ENCODE results near the gene CACNA1B. TPM values are rescaled to one million over a fixed set of nuclear protein-coding genes. Genes with fewer than 3 reads are reported as not detected.

CACNA1B gene
- polyA plus RNA-seq, 1 of the 3 experiments (the other 2 are of a cell fraction), result 0.03 TPM

GRCh38 chr9:138100711-138101350 lies 223.2 kb downstream of the CACNA1B start:
- POLR2A ChIA-PET, result no interaction called here
- no peaks in the 10 kb centered on the region for H3F3A ChIP-seq (replicated peaks; ENCODE audit: insufficient read depth)
- no peak for TF ChIP-seq ELF1 (IDR thresholded peaks at IDR 0.05)
- 0 out of 2 replicates have a peak, but pooled peaks have one; percentile 21 for TF ChIP-seq RAD21 (IDR thresholded peaks at IDR 0.05; ENCODE audit: low read length)
- WGBS (ENCODE audit: low lambda C conversion rate), result 81% methylated on average over 28 of the region's 30 CpGs
- no peaks in the 10 kb centered on the region for H4K20me1 ChIP-seq (ENCODE audit: insufficient read depth)
- H3K4me3 ChIP-seq (ENCODE audit: low read depth in 2 of 2, low read length in 1 of 2), result no peak overlapping the region
- no peak overlapping the region for H3K4me2 ChIP-seq
- no peaks in the 10 kb centered on the region for H3K9me3 ChIP-seq
- peak; percentile 32 for DNase-seq
- no peaks in the 10 kb centered on the region for H3K27me3 ChIP-seq (ENCODE audit: insufficient read depth)
- CTCF ChIA-PET, result interaction anchor here (0.7 to 1.0 kb wide), 3 partner anchors 9 to 436 kb away, joined by 3 read pairs; no protein-coding TSS in a partner anchor
- no peak overlapping the region for H2AFZ ChIP-seq (ENCODE audit: low read depth)
- no peak overlapping the region for H3K27ac ChIP-seq (ENCODE audit: low read depth in 2 of 2, low read length in 1 of 2)
- H3K9ac ChIP-seq, result no peak overlapping the region
- no peaks in the 10 kb centered on the region for H3K9me2 ChIP-seq
- no peaks in the 10 kb centered on the region for H3K79me2 ChIP-seq (ENCODE audit: insufficient read depth)
- H3K36me3 ChIP-seq (replicated peaks in 1 of 2; ENCODE audit: control insufficient read depth in 1 of 2, insufficient read depth in 2 of 2, low read length in 1 of 2), result no peaks in the 10 kb centered on the region
- H3K4me1 ChIP-seq (ENCODE audit: control insufficient read depth in 1 of 2, insufficient read depth in 2 of 2, low read depth in 1 of 2, low read length in 1 of 2), result peaks cover 0 to 9% of the 10 kb centered on the region in 2 experiments; a peak in 1 of 4 replicates

- POLR2A ChIA-PET, result no interaction called here
These were observed 224.1 kb downstream of the CACNA1B start for GRCh38 chr9:138101444-138102234.

DNA sequence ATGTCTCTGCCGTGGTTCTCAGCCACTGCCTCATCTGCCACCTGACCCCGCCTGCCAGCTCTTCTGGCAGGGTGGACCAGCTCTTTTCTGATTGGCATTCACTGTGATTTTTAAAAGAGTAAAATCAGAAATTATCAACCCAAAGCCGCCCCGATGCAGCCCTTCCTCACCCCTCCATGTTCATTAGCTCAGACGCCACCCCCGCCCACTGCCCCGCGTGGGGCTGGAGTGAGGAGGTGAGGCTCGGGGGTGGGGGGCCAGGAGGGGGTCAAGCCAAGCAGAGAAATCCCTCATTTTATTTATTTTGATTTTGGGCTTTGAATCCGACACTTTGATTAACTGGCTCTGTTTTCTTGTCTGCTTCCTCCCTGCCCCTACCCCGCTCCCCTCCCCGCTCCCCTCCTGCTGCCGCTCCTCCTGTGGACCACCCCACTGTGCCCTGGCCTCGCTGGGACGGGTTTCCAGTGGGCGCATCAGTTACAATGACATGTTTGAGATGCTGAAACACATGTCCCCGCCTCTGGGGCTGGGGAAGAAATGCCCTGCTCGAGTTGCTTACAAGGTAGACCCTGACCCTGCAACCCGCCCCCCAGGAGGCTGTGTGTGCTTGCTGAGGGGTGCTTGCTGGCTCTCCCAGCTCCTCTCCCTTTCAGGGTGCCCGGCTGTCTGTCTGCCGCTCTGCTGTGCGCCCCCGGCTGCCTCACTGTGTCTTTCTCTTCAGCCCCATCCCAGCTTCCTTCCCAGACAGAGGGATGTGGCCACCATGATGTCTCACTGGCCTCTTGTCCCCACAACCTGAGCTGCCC lies 224.9 kb downstream of the CACNA1B start:
- Histone ChIP-seq H3K9me2 (no peaks in the 10 kb centered on the region), H3K36me3 (replicated peaks in 1 of 2; ENCODE audit: control insufficient read depth in 1 of 2, insufficient read depth in 2 of 2, low read length in 1 of 2) (no peaks in the 10 kb centered on the region), H3K27ac (ENCODE audit: low read depth in 2 of 2, low read length in 1 of 2) (no peak overlapping the region; a peak in 1 of 4 replicates), H3K4me2 (no peak overlapping the region), H3K79me2 (ENCODE audit: insufficient read depth) (no peaks in the 10 kb centered on the region), H3K9me3 (no peaks in the 10 kb centered on the region), H3K4me1 (ENCODE audit: control insufficient read depth in 1 of 2, insufficient read depth in 2 of 2, low read depth in 1 of 2, low read length in 1 of 2) (peaks cover 0 to 9% of the 10 kb centered on the region in 2 experiments; a peak in 1 of 4 replicates), H2AFZ (ENCODE audit: low read depth) (no peak overlapping the region), H3K9ac (no peak overlapping the region), H3F3A (replicated peaks; ENCODE audit: insufficient read depth) (no peaks in the 10 kb centered on the region), H3K4me3 (ENCODE audit: low read depth in 2 of 2, low read length in 1 of 2) (no peak overlapping the region), H4K20me1 (ENCODE audit: insufficient read depth) (no peaks in the 10 kb centered on the region), H3K27me3 (ENCODE audit: insufficient read depth) (no peaks in the 10 kb centered on the region)
- CTCF ChIA-PET, result interaction anchor here (1.1 to 1.2 kb wide), 2 partner anchors 18 to 430 kb away, joined by 3 read pairs; no protein-coding TSS in a partner anchor
- 53% methylated on average over 20 of the region's 23 CpGs for WGBS (ENCODE audit: low lambda C conversion rate)
- POLR2A ChIA-PET, result no interaction called here
- DNase-seq, result peak; percentile 22
- no peak for TF ChIP-seq RCOR1 (IDR thresholded peaks at IDR 0.05; ENCODE audit: low read length)
- no peak for TF ChIP-seq POLR2AphosphoS5 (IDR thresholded peaks at IDR 0.05; ENCODE audit: low read depth, low read length)
- no peak for TF ChIP-seq SMC3 (IDR thresholded peaks at IDR 0.05; ENCODE audit: low read depth, low read length)
- no peak for TF ChIP-seq FOSL2 (IDR thresholded peaks at IDR 0.05; ENCODE audit: borderline replicate concordance, low read depth)
- no peak for TF ChIP-seq RFX5 (IDR thresholded peaks at IDR 0.05; ENCODE audit: low read length)
- no peak for TF ChIP-seq YY1 (IDR thresholded peaks at IDR 0.05; ENCODE audit: low read depth)
- no peak for TF ChIP-seq RAD21 (IDR thresholded peaks at IDR 0.05; ENCODE audit: low read length)
- no peak for TF ChIP-seq TAF1 (IDR thresholded peaks at IDR 0.05; ENCODE audit: borderline replicate concordance, low read depth, low read length)
- TF ChIP-seq NFIC (IDR thresholded peaks at IDR 0.05; ENCODE audit: borderline replicate concordance), result no peak
- TF ChIP-seq, protein P1, sequence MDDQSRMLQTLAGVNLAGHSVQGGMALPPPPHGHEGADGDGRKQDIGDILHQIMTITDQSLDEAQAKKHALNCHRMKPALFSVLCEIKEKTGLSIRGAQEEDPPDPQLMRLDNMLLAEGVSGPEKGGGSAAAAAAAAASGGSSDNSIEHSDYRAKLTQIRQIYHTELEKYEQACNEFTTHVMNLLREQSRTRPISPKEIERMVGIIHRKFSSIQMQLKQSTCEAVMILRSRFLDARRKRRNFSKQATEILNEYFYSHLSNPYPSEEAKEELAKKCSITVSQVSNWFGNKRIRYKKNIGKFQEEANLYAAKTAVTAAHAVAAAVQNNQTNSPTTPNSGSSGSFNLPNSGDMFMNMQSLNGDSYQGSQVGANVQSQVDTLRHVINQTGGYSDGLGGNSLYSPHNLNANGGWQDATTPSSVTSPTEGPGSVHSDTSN (IDR thresholded peaks at IDR 0.05), result no peak
- TF ChIP-seq RXRA (IDR thresholded peaks at IDR 0.05; ENCODE audit: borderline replicate concordance, low read depth), result no peak

More at GRCh38 chr9:138101444-138102234, 224.1 kb downstream of the CACNA1B start:
- CTCF ChIA-PET, result interaction anchor here (0.7 to 1.2 kb wide), 5 partner anchors 8 to 437 kb away, joined by 3 read pairs; no protein-coding TSS in a partner anchor
- Histone ChIP-seq H3K79me2 (ENCODE audit: insufficient read depth) (no peaks in the 10 kb centered on the region), H3K4me1 (ENCODE audit: control insufficient read depth in 1 of 2, insufficient read depth in 2 of 2, low read depth in 1 of 2, low read length in 1 of 2) (peaks cover 0 to 9% of the 10 kb centered on the region in 2 experiments; a peak in 1 of 4 replicates), H3K9me2 (no peaks in the 10 kb centered on the region), H2AFZ (ENCODE audit: low read depth) (no peak overlapping the region), H3K27ac (ENCODE audit: low read depth in 2 of 2, low read length in 1 of 2) (no peak overlapping the region; a peak in 1 of 4 replicates), H4K20me1 (ENCODE audit: insufficient read depth) (no peaks in the 10 kb centered on the region), H3K27me3 (ENCODE audit: insufficient read depth) (no peaks in the 10 kb centered on the region), H3F3A (replicated peaks; ENCODE audit: insufficient read depth) (no peaks in the 10 kb centered on the region), H3K9ac (no peak overlapping the region), H3K36me3 (replicated peaks in 1 of 2; ENCODE audit: control insufficient read depth in 1 of 2, insufficient read depth in 2 of 2, low read length in 1 of 2) (no peaks in the 10 kb centered on the region), H3K4me3 (ENCODE audit: low read depth in 2 of 2, low read length in 1 of 2) (no peak overlapping the region), H3K9me3 (no peaks in the 10 kb centered on the region), H3K4me2 (no peak overlapping the region)
- TF ChIP-seq TEAD4 (IDR thresholded peaks at IDR 0.05; ENCODE audit: borderline replicate concordance, insufficient read depth) (no peak), FOXM1 (IDR thresholded peaks at IDR 0.05; ENCODE audit: low read depth) (no peak), SMC3 (IDR thresholded peaks at IDR 0.05; ENCODE audit: low read depth, low read length) (no peak), GABPA (IDR thresholded peaks at IDR 0.05; ENCODE audit: low read depth) (no peak)
- WGBS (ENCODE audit: low lambda C conversion rate), result 74% methylated on average over 12 of the region's 16 CpGs
- DNase-seq, result peak; percentile 29

Data from SK-N-SH (cell line).